HepG2 (cell line): ENCODE results near the gene SLFN14. TPM values are rescaled to one million over a fixed set of nuclear protein-coding genes. Genes with fewer than 3 reads are reported as not detected.

Experiments
- KLF16 ChIP-seq, 2 experiments: sonication (generic) in 1 of 2; formaldehyde crosslinking in 1 of 2; IDR thresholded peaks; 2 replicates each; pipeline versions ENCODE4 v1.6.1 to v1.8.0; 2016 to 2023; ENCODE audit warnings: missing genetic modification reagents in 2 of 2, missing compliant biosample characterization in 1 of 2
- NCOA2 ChIP-seq: sonication (generic); formaldehyde crosslinking; IDR thresholded peaks from 2 replicates; pipeline ENCODE4 v1.8.0; 2022; ENCODE audit warnings: inconsistent platforms
- NR2F2 ChIP-seq: IDR thresholded peaks from 2 replicates; pipeline ENCODE4 v1.6.1; 2012; ENCODE audit warnings: low read depth, inconsistent platforms, borderline replicate concordance
- PAF1 ChIP-seq: IDR thresholded peaks from 2 replicates; pipeline ENCODE4 v1.6.1; 2016; ENCODE audit warnings: missing genetic modification reagents, missing compliant biosample characterization
- PAX8 ChIP-seq: sonication (generic); formaldehyde crosslinking; IDR thresholded peaks from 2 replicates; pipeline ENCODE4 v1.8.0; 2022; ENCODE audit warnings: mild to moderate bottlenecking, missing genetic modification reagents, borderline replicate concordance
- REL ChIP-seq: sonication (generic); formaldehyde crosslinking; conservative IDR thresholded peaks from 2 replicates; pipeline ENCODE4 v1.8.0; 2022; ENCODE audit warnings: mild to moderate bottlenecking, missing genetic modification reagents, moderate library complexity
- RELA ChIP-seq: sonication (generic); formaldehyde crosslinking; IDR thresholded peaks from 2 replicates; pipeline ENCODE4 v1.4.0; 2020; ENCODE audit warnings: missing genetic modification reagents
- TCF7L2 ChIP-seq: IDR thresholded peaks from 2 replicates; pipeline ENCODE4 v1.6.1; 2011; ENCODE audit warnings: mild to moderate bottlenecking, low read depth, low read length, moderate library complexity
- TEAD2 ChIP-seq: sonication (generic); formaldehyde crosslinking; IDR thresholded peaks from 2 replicates; pipeline ENCODE4 v1.9.0; 2021; ENCODE audit warnings: missing genetic modification reagents
- WIZ ChIP-seq: sonication (generic); formaldehyde crosslinking; IDR thresholded peaks from 2 replicates; pipeline ENCODE4 v1.5.1; 2020; ENCODE audit warnings: mild to moderate bottlenecking, missing genetic modification reagents
- ZMYM3 ChIP-seq: sonication (generic); formaldehyde crosslinking; IDR thresholded peaks from 2 replicates; pipeline ENCODE4 v1.5.1; 2020; ENCODE audit warnings: mild to moderate bottlenecking, missing genetic modification reagents
- ZNF331 ChIP-seq: sonication (generic); formaldehyde crosslinking; IDR thresholded peaks from 2 replicates; pipeline ENCODE4 v1.4.0; 2020; ENCODE audit warnings: missing genetic modification reagents
- ZNF350 ChIP-seq: sonication (generic); formaldehyde crosslinking; IDR thresholded peaks from 2 replicates; pipeline ENCODE4 v1.4.0; 2020; ENCODE audit warnings: mild to moderate bottlenecking, low read depth, missing genetic modification reagents, borderline replicate concordance
- ZNF484 ChIP-seq: sonication (generic); formaldehyde crosslinking; IDR thresholded peaks from 2 replicates; pipeline ENCODE4 v1.5.1; 2020; ENCODE audit warnings: mild to moderate bottlenecking, low read depth, missing genetic modification reagents, borderline replicate concordance
- polyA plus RNA-seq, 8 experiments: library from polyadenylated mRNA; depleted of rRNA in 3 of 8; stranded (reverse) in 7 of 8; unstranded in 1 of 8; fragments of >200 nt; fragmentation: Illumina TruSeq in 4 of 8; extraction: Trizol in 4 of 8; gene quantifications; 2 replicates each; pipeline versions ENCODE4 v1.2.1 to v1.2.3, GENCODE V29; 2011 to 2016; ENCODE audit warnings: low read depth in 4 of 8, missing spikeins in 1 of 8, mixed read lengths in 1 of 8; ENCODE audit not compliant: insufficient read depth in 1 of 8
- total RNA-seq, 5 experiments: library from RNA; depleted of rRNA; stranded (reverse); fragments of >200 nt; fragmentation: Illumina TruSeq; extraction: Trizol; gene quantifications; 2 replicates each; pipeline ENCODE4 v1.2.3, GENCODE V29; 2016; ENCODE audit warnings: low read depth in 1 of 5
- TF ChIP-seq, protein P1 (sequence below): sonication (generic); formaldehyde crosslinking; IDR thresholded peaks from 2 replicates; pipeline ENCODE4 v1.5.0; 2020; ENCODE audit warnings: mild to moderate bottlenecking, missing genetic modification reagents
- TF ChIP-seq, protein P2 (sequence below): IDR thresholded peaks from 2 replicates; pipeline ENCODE4 v1.6.1; 2012; ENCODE audit warnings: low read length, improper control_type of control experiment
- TF ChIP-seq, protein P3 (sequence below): sonication (generic); formaldehyde crosslinking; IDR thresholded peaks from 2 replicates; pipeline ENCODE4 v1.5.0; 2020; ENCODE audit warnings: missing genetic modification reagents, mild to moderate bottlenecking, borderline replicate concordance
- TF ChIP-seq, protein P4 (sequence below): sonication (generic); formaldehyde crosslinking; IDR thresholded peaks from 2 replicates; pipeline ENCODE4 v1.5.0; 2020; ENCODE audit warnings: mild to moderate bottlenecking, missing genetic modification reagents

Gene SLFN14
- total and polyA plus RNA-seq, 2 of the 13 experiments (the other 11 are each of a cell fraction or from before 2014, with no cell fraction given), result not detected

DNA sequence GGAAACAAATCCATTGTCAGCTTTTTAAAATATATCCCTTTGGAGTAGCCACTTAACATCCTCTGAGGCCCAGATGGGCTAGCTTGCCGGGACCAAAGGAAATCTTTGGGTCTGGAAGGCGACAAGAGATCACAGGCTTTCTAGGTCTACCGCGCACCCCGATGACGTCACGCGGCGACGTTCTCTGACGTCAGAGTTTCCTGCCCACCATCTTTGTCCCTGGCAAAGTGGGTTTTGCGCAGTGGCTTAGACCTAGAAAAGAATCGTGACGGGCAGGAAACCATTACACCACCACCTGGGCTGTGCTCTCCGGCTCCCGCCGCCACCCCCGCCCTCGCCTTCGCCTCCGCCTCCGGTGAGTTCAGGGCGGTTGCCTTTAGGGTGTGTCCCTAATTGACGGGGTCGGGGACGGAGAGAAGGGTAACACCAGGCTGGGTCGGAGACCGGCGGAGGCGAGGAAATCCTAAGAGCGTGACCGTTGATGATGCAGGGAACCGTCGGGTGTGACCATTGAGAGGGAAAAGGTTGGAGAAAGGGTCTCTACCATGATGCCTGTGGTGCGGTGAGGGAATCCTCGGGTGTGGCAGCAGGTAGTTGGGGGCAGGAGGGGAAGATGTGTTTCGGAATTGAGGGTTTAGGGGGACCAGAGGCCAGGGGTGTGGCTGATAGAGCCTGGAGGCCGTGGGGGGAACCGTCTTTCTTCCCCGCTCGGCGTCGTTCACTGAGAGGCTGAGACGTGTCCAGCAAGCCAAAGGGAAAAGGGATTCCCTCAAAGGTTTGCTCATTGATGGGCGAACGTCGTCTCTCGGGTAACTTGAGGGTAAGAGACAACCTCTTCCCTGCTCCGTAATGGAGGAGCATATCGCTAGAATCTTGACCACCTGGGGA, 26.7 kb upstream of the SLFN14 start, which contains the start of gene AP2B1 (continued):
- TF ChIP-seq, protein P1, sequence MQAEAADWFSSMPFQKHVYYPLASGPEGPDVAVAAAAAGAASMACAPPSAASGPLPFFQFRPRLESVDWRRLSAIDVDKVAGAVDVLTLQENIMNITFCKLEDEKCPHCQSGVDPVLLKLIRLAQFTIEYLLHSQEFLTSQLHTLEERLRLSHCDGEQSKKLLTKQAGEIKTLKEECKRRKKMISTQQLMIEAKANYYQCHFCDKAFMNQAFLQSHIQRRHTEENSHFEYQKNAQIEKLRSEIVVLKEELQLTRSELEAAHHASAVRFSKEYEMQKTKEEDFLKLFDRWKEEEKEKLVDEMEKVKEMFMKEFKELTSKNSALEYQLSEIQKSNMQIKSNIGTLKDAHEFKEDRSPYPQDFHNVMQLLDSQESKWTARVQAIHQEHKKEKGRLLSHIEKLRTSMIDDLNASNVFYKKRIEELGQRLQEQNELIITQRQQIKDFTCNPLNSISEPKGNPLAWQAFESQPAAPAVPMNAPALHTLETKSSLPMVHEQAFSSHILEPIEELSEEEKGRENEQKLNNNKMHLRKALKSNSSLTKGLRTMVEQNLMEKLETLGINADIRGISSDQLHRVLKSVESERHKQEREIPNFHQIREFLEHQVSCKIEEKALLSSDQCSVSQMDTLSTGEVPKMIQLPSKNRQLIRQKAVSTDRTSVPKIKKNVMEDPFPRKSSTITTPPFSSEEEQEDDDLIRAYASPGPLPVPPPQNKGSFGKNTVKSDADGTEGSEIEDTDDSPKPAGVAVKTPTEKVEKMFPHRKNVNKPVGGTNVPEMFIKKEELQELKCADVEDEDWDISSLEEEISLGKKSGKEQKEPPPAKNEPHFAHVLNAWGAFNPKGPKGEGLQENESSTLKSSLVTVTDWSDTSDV, result peak; percentile 82
- TF ChIP-seq PAF1 (CRISPR knock-in tag), result no peak
- TF ChIP-seq PAX8 (CRISPR knock-in tag), result no peak
- TF ChIP-seq KLF16 (CRISPR knock-in tag; IDR thresholded peaks at IDR 0.05), result peak in 1 of 2 experiments; percentile 71; a peak in 1 of 4 replicates
- TF ChIP-seq REL (CRISPR knock-in tag), result no peak
- TF ChIP-seq TCF7L2, result no peak
- peak; percentile 93; the same call in 1 of the 2 replicates for TF ChIP-seq ZNF350 (CRISPR knock-in tag)
- TF ChIP-seq TEAD2 (CRISPR knock-in tag), result no peak
- TF ChIP-seq ZNF331, result peak; percentile 90
- TF ChIP-seq, protein P2, sequence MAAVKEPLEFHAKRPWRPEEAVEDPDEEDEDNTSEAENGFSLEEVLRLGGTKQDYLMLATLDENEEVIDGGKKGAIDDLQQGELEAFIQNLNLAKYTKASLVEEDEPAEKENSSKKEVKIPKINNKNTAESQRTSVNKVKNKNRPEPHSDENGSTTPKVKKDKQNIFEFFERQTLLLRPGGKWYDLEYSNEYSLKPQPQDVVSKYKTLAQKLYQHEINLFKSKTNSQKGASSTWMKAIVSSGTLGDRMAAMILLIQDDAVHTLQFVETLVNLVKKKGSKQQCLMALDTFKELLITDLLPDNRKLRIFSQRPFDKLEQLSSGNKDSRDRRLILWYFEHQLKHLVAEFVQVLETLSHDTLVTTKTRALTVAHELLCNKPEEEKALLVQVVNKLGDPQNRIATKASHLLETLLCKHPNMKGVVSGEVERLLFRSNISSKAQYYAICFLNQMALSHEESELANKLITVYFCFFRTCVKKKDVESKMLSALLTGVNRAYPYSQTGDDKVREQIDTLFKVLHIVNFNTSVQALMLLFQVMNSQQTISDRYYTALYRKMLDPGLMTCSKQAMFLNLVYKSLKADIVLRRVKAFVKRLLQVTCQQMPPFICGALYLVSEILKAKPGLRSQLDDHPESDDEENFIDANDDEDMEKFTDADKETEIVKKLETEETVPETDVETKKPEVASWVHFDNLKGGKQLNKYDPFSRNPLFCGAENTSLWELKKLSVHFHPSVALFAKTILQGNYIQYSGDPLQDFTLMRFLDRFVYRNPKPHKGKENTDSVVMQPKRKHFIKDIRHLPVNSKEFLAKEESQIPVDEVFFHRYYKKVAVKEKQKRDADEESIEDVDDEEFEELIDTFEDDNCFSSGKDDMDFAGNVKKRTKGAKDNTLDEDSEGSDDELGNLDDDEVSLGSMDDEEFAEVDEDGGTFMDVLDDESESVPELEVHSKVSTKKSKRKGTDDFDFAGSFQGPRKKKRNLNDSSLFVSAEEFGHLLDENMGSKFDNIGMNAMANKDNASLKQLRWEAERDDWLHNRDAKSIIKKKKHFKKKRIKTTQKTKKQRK, result no peak
- 0 out of 2 replicates have a peak, but pooled peaks have one; percentile 85 for TF ChIP-seq ZNF484
- TF ChIP-seq, protein P3, sequence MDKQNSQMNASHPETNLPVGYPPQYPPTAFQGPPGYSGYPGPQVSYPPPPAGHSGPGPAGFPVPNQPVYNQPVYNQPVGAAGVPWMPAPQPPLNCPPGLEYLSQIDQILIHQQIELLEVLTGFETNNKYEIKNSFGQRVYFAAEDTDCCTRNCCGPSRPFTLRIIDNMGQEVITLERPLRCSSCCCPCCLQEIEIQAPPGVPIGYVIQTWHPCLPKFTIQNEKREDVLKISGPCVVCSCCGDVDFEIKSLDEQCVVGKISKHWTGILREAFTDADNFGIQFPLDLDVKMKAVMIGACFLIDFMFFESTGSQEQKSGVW (CRISPR knock-in tag), result no peak
- TF ChIP-seq NR2F2, result no peak
- TF ChIP-seq, protein P4, sequence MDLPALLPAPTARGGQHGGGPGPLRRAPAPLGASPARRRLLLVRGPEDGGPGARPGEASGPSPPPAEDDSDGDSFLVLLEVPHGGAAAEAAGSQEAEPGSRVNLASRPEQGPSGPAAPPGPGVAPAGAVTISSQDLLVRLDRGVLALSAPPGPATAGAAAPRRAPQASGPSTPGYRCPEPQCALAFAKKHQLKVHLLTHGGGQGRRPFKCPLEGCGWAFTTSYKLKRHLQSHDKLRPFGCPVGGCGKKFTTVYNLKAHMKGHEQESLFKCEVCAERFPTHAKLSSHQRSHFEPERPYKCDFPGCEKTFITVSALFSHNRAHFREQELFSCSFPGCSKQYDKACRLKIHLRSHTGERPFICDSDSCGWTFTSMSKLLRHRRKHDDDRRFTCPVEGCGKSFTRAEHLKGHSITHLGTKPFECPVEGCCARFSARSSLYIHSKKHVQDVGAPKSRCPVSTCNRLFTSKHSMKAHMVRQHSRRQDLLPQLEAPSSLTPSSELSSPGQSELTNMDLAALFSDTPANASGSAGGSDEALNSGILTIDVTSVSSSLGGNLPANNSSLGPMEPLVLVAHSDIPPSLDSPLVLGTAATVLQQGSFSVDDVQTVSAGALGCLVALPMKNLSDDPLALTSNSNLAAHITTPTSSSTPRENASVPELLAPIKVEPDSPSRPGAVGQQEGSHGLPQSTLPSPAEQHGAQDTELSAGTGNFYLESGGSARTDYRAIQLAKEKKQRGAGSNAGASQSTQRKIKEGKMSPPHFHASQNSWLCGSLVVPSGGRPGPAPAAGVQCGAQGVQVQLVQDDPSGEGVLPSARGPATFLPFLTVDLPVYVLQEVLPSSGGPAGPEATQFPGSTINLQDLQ, result no peak
- no peak; the same call in 1 of the 2 replicates for TF ChIP-seq WIZ (CRISPR knock-in tag)
- TF ChIP-seq RELA (CRISPR knock-in tag), result peak; percentile 89; the same call in 1 of the 2 replicates
- no peak for TF ChIP-seq ZMYM3
- 0 out of 2 replicates have a peak, but pooled peaks have one; percentile 37 for TF ChIP-seq NCOA2 (CRISPR knock-in tag)
